HepG2 (cell line): Measurements from ENCODE around the gene CCDC142. TPM values are rescaled to one million over a fixed set of nuclear protein-coding genes. Genes with fewer than 3 reads are reported as not detected.

Source experiments
- AKAP8 ChIP-seq: sonication (generic); formaldehyde crosslinking; IDR thresholded peaks from 2 replicates; pipeline ENCODE4 v1.5.1; 2020; ENCODE audit warnings: mild to moderate bottlenecking, missing genetic modification reagents
- CENPT ChIP-seq: sonication (generic); formaldehyde crosslinking; IDR thresholded peaks from 2 replicates; pipeline ENCODE4 v1.8.0; 2022; ENCODE audit warnings: low read depth, mild to moderate bottlenecking, moderate library complexity, missing genetic modification reagents
- DPF2 ChIP-seq: sonication (generic); formaldehyde crosslinking; IDR thresholded peaks from 2 replicates; pipeline ENCODE4 v1.4.0; 2020; ENCODE audit warnings: mild to moderate bottlenecking, low read depth, missing genetic modification reagents, borderline replicate concordance
- MATR3 ChIP-seq: sonication (generic); formaldehyde crosslinking; IDR thresholded peaks from 2 replicates; pipeline ENCODE4 v1.4.0; 2020; ENCODE audit warnings: missing genetic modification reagents
- MEIS1 ChIP-seq: sonication (generic); formaldehyde crosslinking; IDR thresholded peaks from 2 replicates; pipeline ENCODE4 v1.9.0; 2021; ENCODE audit warnings: mild to moderate bottlenecking, missing genetic modification reagents, moderate library complexity, borderline replicate concordance
- MYNN ChIP-seq: sonication (generic); formaldehyde crosslinking; IDR thresholded peaks from 2 replicates; pipeline ENCODE4 v1.4.0; 2020; ENCODE audit warnings: mild to moderate bottlenecking, low read depth, missing genetic modification reagents
- PLRG1 ChIP-seq: fragments of 450-650 bp; conservative IDR thresholded peaks from 2 replicates; pipeline ENCODE4 v1.6.1; 2016
- POLR2AphosphoS2 ChIP-seq: IDR thresholded peaks from 2 replicates; pipeline ENCODE4 v1.6.1; 2011; ENCODE audit warnings: low read depth, low read length, improper control_type of control experiment
- RBAK ChIP-seq: sonication (generic); formaldehyde crosslinking; IDR thresholded peaks from 2 replicates; pipeline ENCODE4 v1.5.1; 2020; ENCODE audit warnings: mild to moderate bottlenecking, missing genetic modification reagents
- SNAPC2 ChIP-seq: sonication (generic); formaldehyde crosslinking; IDR thresholded peaks from 2 replicates; pipeline ENCODE4 v1.8.1; 2022; ENCODE audit warnings: mild to moderate bottlenecking, missing genetic modification reagents
- SUZ12 ChIP-seq: fragments of 150-350 bp; IDR thresholded peaks from 2 replicates; pipeline ENCODE4 v1.6.1; 2014; ENCODE audit warnings: low read depth, low read length
- ZBTB8A ChIP-seq: sonication (generic); formaldehyde crosslinking; IDR thresholded peaks from 2 replicates; pipeline ENCODE4 v1.4.0; 2020; ENCODE audit warnings: mild to moderate bottlenecking, low read depth, missing genetic modification reagents, borderline replicate concordance
- ZFP90 ChIP-seq: sonication (generic); formaldehyde crosslinking; IDR thresholded peaks from 2 replicates; pipeline ENCODE4 v1.8.0; 2022; ENCODE audit warnings: missing genetic modification reagents, mild to moderate bottlenecking, inconsistent platforms, borderline replicate concordance
- ZNF136 ChIP-seq: sonication (generic); formaldehyde crosslinking; IDR thresholded peaks from 2 replicates; pipeline ENCODE4 v1.8.1; 2022; ENCODE audit warnings: low read depth, mild to moderate bottlenecking, moderate library complexity, missing genetic modification reagents
- ZNF207 ChIP-seq: fragments of 450-650 bp; IDR thresholded peaks from 2 replicates; pipeline ENCODE4 v1.6.1; 2016; ENCODE audit warnings: antibody characterized with exemption, borderline replicate concordance
- ZNF672 ChIP-seq: sonication (generic); formaldehyde crosslinking; IDR thresholded peaks from 2 replicates; pipeline ENCODE4 v1.8.1; 2022; ENCODE audit warnings: missing genetic modification reagents
- ZNF7 ChIP-seq: IDR thresholded peaks from 2 replicates; pipeline ENCODE4 v1.6.1; 2016; ENCODE audit warnings: missing biosample characterization, missing genetic modification reagents
- ZNF724P ChIP-seq: sonication (generic); formaldehyde crosslinking; IDR thresholded peaks from 2 replicates; pipeline ENCODE4 v1.8.0; 2022; ENCODE audit warnings: missing genetic modification reagents, borderline replicate concordance
- ZNF75D ChIP-seq: sonication (generic); formaldehyde crosslinking; IDR thresholded peaks from 2 replicates; pipeline ENCODE4 v1.8.1; 2023; ENCODE audit warnings: missing genetic modification reagents, mild to moderate bottlenecking, borderline replicate concordance
- polyA plus RNA-seq, 8 experiments: library from polyadenylated mRNA; depleted of rRNA in 3 of 8; stranded (reverse) in 7 of 8; unstranded in 1 of 8; fragments of >200 nt; fragmentation: Illumina TruSeq in 4 of 8; extraction: Trizol in 4 of 8; gene quantifications; 2 replicates each; pipeline versions ENCODE4 v1.2.1 to v1.2.3, GENCODE V29; 2011 to 2016; ENCODE audit warnings: low read depth in 4 of 8, missing spikeins in 1 of 8, mixed read lengths in 1 of 8; ENCODE audit not compliant: insufficient read depth in 1 of 8
- total RNA-seq, 5 experiments: library from RNA; depleted of rRNA; stranded (reverse); fragments of >200 nt; fragmentation: Illumina TruSeq; extraction: Trizol; gene quantifications; 2 replicates each; pipeline ENCODE4 v1.2.3, GENCODE V29; 2016; ENCODE audit warnings: low read depth in 1 of 5
- TF ChIP-seq, protein P1 (sequence below): sonication (generic); formaldehyde crosslinking; IDR thresholded peaks from 2 replicates; pipeline ENCODE4 v1.5.0; 2020; ENCODE audit warnings: mild to moderate bottlenecking, missing genetic modification reagents
- TF ChIP-seq, protein P2 (sequence below): sonication (generic); formaldehyde crosslinking; conservative IDR thresholded peaks from 2 replicates; pipeline ENCODE4 v1.4.0; 2020; ENCODE audit warnings: missing genetic modification reagents
- TF ChIP-seq, protein P3 (sequence below): sonication (generic); formaldehyde crosslinking; IDR thresholded peaks from 2 replicates; pipeline ENCODE4 v1.8.0; 2022; ENCODE audit warnings: mild to moderate bottlenecking, missing genetic modification reagents, moderate library complexity
- TF ChIP-seq, protein P4 (sequence below): sonication (generic); formaldehyde crosslinking; conservative IDR thresholded peaks from 2 replicates; pipeline ENCODE4 v1.4.0; 2020; ENCODE audit warnings: missing genetic modification reagents
- TF ChIP-seq, protein P5 (sequence below): sonication (generic); formaldehyde crosslinking; IDR thresholded peaks from 2 replicates; pipeline ENCODE4 v1.4.0; 2020; ENCODE audit warnings: missing genetic modification reagents, mild to moderate bottlenecking, borderline replicate concordance
- TF ChIP-seq, protein P6 (sequence below): sonication (generic); formaldehyde crosslinking; IDR thresholded peaks from 2 replicates; pipeline ENCODE4 v1.8.1; 2023; ENCODE audit warnings: mild to moderate bottlenecking, inconsistent platforms, moderate library complexity, missing genetic modification reagents, borderline replicate concordance

Gene CCDC142
- total and polyA plus RNA-seq, 2 of the 13 experiments (the other 11 are each of a cell fraction or from before 2014, with no cell fraction given) = 14.7 to 30.4 TPM

DNA sequence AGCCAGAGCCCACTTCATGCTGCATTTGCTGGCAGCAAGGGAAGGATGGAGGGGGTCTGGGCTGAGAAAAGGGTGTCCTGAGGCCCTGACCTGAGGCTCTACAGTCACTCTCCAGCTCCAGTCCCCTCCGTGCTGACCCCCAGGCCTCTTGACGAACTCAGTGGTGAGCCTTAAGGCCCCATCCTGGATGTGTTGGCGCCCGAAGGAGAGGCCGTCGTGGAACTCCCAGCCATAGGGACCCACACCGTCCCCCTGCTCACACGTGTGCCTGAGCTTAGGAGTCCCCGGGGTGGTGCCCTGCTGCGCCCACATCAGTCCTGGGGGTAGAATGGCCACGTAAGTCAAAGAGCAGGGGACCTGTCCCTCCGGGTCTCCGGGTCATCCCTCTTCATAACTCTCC is 18.4 kb downstream of the CCDC142 start (continued):
- TF ChIP-seq, protein P1, sequence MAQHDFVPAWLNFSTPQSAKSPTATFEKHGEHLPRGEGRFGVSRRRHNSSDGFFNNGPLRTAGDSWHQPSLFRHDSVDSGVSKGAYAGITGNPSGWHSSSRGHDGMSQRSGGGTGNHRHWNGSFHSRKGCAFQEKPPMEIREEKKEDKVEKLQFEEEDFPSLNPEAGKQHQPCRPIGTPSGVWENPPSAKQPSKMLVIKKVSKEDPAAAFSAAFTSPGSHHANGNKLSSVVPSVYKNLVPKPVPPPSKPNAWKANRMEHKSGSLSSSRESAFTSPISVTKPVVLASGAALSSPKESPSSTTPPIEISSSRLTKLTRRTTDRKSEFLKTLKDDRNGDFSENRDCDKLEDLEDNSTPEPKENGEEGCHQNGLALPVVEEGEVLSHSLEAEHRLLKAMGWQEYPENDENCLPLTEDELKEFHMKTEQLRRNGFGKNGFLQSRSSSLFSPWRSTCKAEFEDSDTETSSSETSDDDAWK (CRISPR knock-in tag) = no peak
- TF ChIP-seq AKAP8 (CRISPR knock-in tag) = no peak
- no peak for TF ChIP-seq ZNF136 (CRISPR knock-in tag)
- TF ChIP-seq PLRG1 = no peak
- TF ChIP-seq ZNF7 (CRISPR knock-in tag) = no peak
- TF ChIP-seq RBAK (CRISPR knock-in tag) = no peak
- TF ChIP-seq, protein P2, sequence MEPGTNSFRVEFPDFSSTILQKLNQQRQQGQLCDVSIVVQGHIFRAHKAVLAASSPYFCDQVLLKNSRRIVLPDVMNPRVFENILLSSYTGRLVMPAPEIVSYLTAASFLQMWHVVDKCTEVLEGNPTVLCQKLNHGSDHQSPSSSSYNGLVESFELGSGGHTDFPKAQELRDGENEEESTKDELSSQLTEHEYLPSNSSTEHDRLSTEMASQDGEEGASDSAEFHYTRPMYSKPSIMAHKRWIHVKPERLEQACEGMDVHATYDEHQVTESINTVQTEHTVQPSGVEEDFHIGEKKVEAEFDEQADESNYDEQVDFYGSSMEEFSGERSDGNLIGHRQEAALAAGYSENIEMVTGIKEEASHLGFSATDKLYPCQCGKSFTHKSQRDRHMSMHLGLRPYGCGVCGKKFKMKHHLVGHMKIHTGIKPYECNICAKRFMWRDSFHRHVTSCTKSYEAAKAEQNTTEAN (CRISPR knock-in tag) = no peak
- no peak for TF ChIP-seq ZNF672 (CRISPR knock-in tag)
- no peak for TF ChIP-seq MYNN (CRISPR knock-in tag)
- no peak for TF ChIP-seq CENPT (CRISPR knock-in tag)
- TF ChIP-seq, protein P3, sequence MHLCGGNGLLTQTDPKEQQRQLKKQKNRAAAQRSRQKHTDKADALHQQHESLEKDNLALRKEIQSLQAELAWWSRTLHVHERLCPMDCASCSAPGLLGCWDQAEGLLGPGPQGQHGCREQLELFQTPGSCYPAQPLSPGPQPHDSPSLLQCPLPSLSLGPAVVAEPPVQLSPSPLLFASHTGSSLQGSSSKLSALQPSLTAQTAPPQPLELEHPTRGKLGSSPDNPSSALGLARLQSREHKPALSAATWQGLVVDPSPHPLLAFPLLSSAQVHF (CRISPR knock-in tag) = no peak
- TF ChIP-seq SUZ12 = no peak
- TF ChIP-seq ZNF75D (CRISPR knock-in tag) = no peak
- TF ChIP-seq ZNF724P (CRISPR knock-in tag) = no peak
- TF ChIP-seq ZBTB8A (CRISPR knock-in tag) = no peak
- no peak for TF ChIP-seq ZNF207
- TF ChIP-seq MATR3 (CRISPR knock-in tag) = no peak
- TF ChIP-seq MEIS1 (CRISPR knock-in tag) = no peak
- no peak for TF ChIP-seq DPF2 (CRISPR knock-in tag)
- TF ChIP-seq ZFP90 (CRISPR knock-in tag) = no peak
- TF ChIP-seq, protein P4, sequence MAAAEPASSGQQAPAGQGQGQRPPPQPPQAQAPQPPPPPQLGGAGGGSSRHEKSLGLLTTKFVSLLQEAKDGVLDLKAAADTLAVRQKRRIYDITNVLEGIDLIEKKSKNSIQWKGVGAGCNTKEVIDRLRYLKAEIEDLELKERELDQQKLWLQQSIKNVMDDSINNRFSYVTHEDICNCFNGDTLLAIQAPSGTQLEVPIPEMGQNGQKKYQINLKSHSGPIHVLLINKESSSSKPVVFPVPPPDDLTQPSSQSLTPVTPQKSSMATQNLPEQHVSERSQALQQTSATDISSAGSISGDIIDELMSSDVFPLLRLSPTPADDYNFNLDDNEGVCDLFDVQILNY = no peak
- TF ChIP-seq POLR2AphosphoS2 = no peak
- TF ChIP-seq SNAPC2 (CRISPR knock-in tag) = peak; percentile 66; the same call in 1 of the 2 replicates
- TF ChIP-seq, protein P5, sequence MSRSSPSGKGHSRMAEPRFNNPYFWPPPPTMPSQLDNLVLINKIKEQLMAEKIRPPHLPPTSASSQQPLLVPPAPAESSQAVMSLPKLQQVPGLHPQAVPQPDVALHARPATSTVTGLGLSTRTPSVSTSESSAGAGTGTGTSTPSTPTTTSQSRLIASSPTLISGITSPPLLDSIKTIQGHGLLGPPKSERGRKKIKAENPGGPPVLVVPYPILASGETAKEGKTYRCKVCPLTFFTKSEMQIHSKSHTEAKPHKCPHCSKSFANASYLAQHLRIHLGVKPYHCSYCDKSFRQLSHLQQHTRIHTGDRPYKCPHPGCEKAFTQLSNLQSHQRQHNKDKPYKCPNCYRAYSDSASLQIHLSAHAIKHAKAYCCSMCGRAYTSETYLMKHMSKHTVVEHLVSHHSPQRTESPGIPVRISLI (CRISPR knock-in tag) = no peak
- TF ChIP-seq, protein P6, sequence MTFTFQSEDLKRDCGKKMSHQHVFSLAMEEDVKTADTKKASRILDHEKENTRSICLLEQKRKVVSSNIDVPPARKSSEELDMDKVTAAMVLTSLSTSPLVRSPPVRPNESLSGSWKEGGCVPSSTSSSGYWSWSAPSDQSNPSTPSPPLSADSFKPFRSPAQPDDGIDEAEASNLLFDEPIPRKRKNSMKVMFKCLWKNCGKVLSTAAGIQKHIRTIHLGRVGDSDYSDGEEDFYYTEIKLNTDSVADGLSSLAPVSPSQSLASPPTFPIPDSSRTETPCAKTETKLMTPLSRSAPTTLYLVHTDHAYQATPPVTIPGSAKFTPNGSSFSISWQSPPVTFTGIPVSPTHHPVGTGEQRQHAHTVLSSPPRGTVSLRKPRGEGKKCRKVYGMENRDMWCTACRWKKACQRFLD (CRISPR knock-in tag) = no peak
